ENCODE results near the gene EMC9. TPM values are rescaled to one million over a fixed set of nuclear protein-coding genes. Genes with fewer than 3 reads are reported as not detected.

Gene EMC9
- total RNA-seq, 1 experiment from 2014 or later, result 42.0 TPM

GRCh38 chr14:24113379-24113800, 28.0 kb downstream of the EMC9 start:
- Histone ChIP-seq H3K4me3 (replicated peaks in 1 of 2; ENCODE audit: low read depth in 1 of 2, low read length in 2 of 2) (peak overlapping the region; percentile 86 to 92), H3K9ac (ENCODE audit: low read length) (peak overlapping the region; percentile 84), H3K36me3 (ENCODE audit: control insufficient read depth in 1 of 2, insufficient read depth in 2 of 2, low read length in 2 of 2) (peaks cover 0 to 6% of the 10 kb centered on the region in 2 experiments; a peak in 1 of 4 replicates), H3K9me2 (ENCODE audit: insufficient read depth) (no peaks in the 10 kb centered on the region), H4K20me1 (ENCODE audit: insufficient read depth) (no peaks in the 10 kb centered on the region), H3K4me1 (ENCODE audit: control insufficient read depth in 1 of 2, insufficient read depth in 2 of 2, low read length in 2 of 2) (peaks cover 8 to 25% of the 10 kb centered on the region in 2 experiments; a peak in 3 of 4 replicates), H3K27me3 (ENCODE audit: insufficient read depth, low read length) (no peaks in the 10 kb centered on the region), H3K27ac (ENCODE audit: low read depth, low read length) (peak overlapping the region; percentile 97), H3K79me2 (ENCODE audit: insufficient read depth, low read length) (peaks cover 14% of the 10 kb centered on the region; the same call in 1 of the 2 replicates), H2AFZ (ENCODE audit: low read depth, low read length, poor library complexity, severe bottlenecking) (no peak overlapping the region), H3K9me3 (ENCODE audit: control insufficient read depth in 1 of 2, insufficient read depth in 1 of 2, low read depth in 1 of 2, low read length in 2 of 2) (no peaks in the 10 kb centered on the region), H3K4me2 (ENCODE audit: low read length) (peak overlapping the region; percentile 95)
- ChIA-PET POLR2A (interaction anchor here (0.8 to 2.6 kb wide), 9 partner anchors 9 to 184 kb away, joined by 3 to 49 read pairs (median 8); partner anchors contain the start of genes EMC9, FITM1, IRF9 and PCK2), CTCF (interaction anchor here (1.2 to 2.1 kb wide), 3 partner anchors 9 to 55 kb away, joined by 3 to 11 read pairs (median 3); partner anchors contain the start of gene PSME1), RAD21 (ENCODE audit: low non-redundant PET in 1 of 2, low total read pairs in 2 of 2, uncharacterized antibody in 2 of 2, unreplicated experiment in 2 of 2) (interaction anchor here (0.6 to 1.7 kb wide), 2 partner anchors 14 to 23 kb away, joined by 3 to 5 read pairs; partner anchors contain the start of gene PSME1 (in 1 of the 2))
- ATAC-seq (no peak; the same call in 1 of the 2 replicates), DNase-seq (ENCODE audit: low read depth, low spot score) (no peak)
- no peak for TF ChIP-seq YY1 (IDR thresholded peaks at IDR 0.05; ENCODE audit: extremely low read depth, insufficient replicate concordance, low read depth, low read length)
- TF ChIP-seq SP1 (IDR thresholded peaks at IDR 0.05; ENCODE audit: low read depth), result no peak
- no peak for TF ChIP-seq ELF1 (IDR thresholded peaks at IDR 0.05; ENCODE audit: borderline replicate concordance, low read depth)
- no peak for TF ChIP-seq ZBTB33 (IDR thresholded peaks at IDR 0.05; ENCODE audit: extremely low read depth, insufficient replicate concordance, low read length)
- no peak for TF ChIP-seq SIN3A (IDR thresholded peaks at IDR 0.05; ENCODE audit: low read depth)
- TF ChIP-seq REST (IDR thresholded peaks at IDR 0.05; ENCODE audit: low read depth), result no peak
- TF ChIP-seq POLR2A (IDR thresholded peaks at IDR 0.05; ENCODE audit: borderline replicate concordance, extremely low read depth, insufficient read depth, insufficient read length), result no peak
- TF ChIP-seq CEBPB (IDR thresholded peaks at IDR 0.05; ENCODE audit: low read depth), result no peak
- no peak for TF ChIP-seq CTCF (IDR thresholded peaks at IDR 0.05 in 2 of 3, conservative IDR thresholded peaks at IDR 0.05 in 1 of 3; ENCODE audit: borderline replicate concordance in 1 of 3, insufficient read depth in 1 of 3, low read depth in 2 of 3, low read length in 2 of 3)
- no peak for TF ChIP-seq JUND (IDR thresholded peaks at IDR 0.05)
- TF ChIP-seq TCF7L2 (IDR thresholded peaks at IDR 0.05; ENCODE audit: borderline replicate concordance, extremely low read depth, insufficient read depth, insufficient read length), result no peak
- TF ChIP-seq ATF3 (IDR thresholded peaks at IDR 0.05), result no peak
- no peak for TF ChIP-seq MAX (IDR thresholded peaks at IDR 0.05)
- no peak for TF ChIP-seq RAD21 (IDR thresholded peaks at IDR 0.05; ENCODE audit: low read depth)
- intact Hi-C loops (cut with micrococcal nuclease), result loop anchor here (5.0 kb wide), 1 partner anchor 99 kb away; the partner anchor contains the start of gene CHMP4A
- TSS peak; percentile 93 for BruUV-seq (replicated peaks)
